GM23248 (cell line): ENCODE data around the gene POLR2M.

Experiments
- EZH2 ChIP-seq: fragments of 200-600 bp; sonication (generic); IDR thresholded peaks from 2 replicates; pipeline ENCODE4 v1.6.1; 2018; ENCODE audit warnings: antibody characterized with exemption, mild to moderate bottlenecking; ENCODE audit not compliant: insufficient read depth, poor library complexity, severe bottlenecking
- EZH2phosphoT487 ChIP-seq: fragments of 200-600 bp; sonication (generic); IDR thresholded peaks from 2 replicates; pipeline ENCODE4 v1.6.1; 2018; ENCODE audit warnings: antibody characterized with exemption, moderate library complexity, mild to moderate bottlenecking, low read depth; ENCODE audit not compliant: insufficient read depth

GRCh38 chr15:57732526-57733331 lies 26.2 kb downstream of the POLR2M start:
- TF ChIP-seq EZH2 (no peak), EZH2phosphoT487 (no peak)
